ENCODE data around the gene CA11. TPM values are rescaled to one million over a fixed set of nuclear protein-coding genes. Genes with fewer than 3 reads are reported as not detected.

Gene CA11
- total RNA-seq, 1 experiment from 2014 or later = 2.1 TPM

GRCh38 chr19:48627865-48628314 is 18.1 kb downstream of the CA11 start:
- no peaks in the 10 kb centered on the region for H3K27me3 Mint-ChIP-seq (ENCODE audit: unreplicated experiment)
- H3K4me3 Mint-ChIP-seq (ENCODE audit: low read depth, unreplicated experiment) = no peak overlapping the region
- peaks cover 37% of the 10 kb centered on the region for H3K4me1 Mint-ChIP-seq (ENCODE audit: low read depth, unreplicated experiment)
- BruUV-seq (replicated peaks) = no TSS peak
- no peak for DNase-seq
- peaks cover 40% of the 10 kb centered on the region for H3K36me3 Mint-ChIP-seq (ENCODE audit: insufficient read depth, unreplicated experiment)
- no peaks in the 10 kb centered on the region for H3K9me3 Mint-ChIP-seq (ENCODE audit: low read depth, unreplicated experiment)
- intact Hi-C loops (cut with micrococcal nuclease; ENCODE audit: unreplicated experiment) = no loop called here
- no peak for TF ChIP-seq CTCF (IDR thresholded peaks at IDR 0.05; ENCODE audit: unreplicated experiment)
- no peak overlapping the region for H3K27ac Mint-ChIP-seq (ENCODE audit: unreplicated experiment)
- CTCF ChIA-PET = no interaction called here

- intact Hi-C loops (cut with micrococcal nuclease; ENCODE audit: unreplicated experiment) = no loop called here
- H3K27me3 Mint-ChIP-seq (ENCODE audit: unreplicated experiment) = no peaks in the 10 kb centered on the region
- BruUV-seq (replicated peaks) = no TSS peak
- H3K27ac Mint-ChIP-seq (ENCODE audit: unreplicated experiment) = no peak overlapping the region
- no peak overlapping the region for H3K4me3 Mint-ChIP-seq (ENCODE audit: low read depth, unreplicated experiment)
- no peak for TF ChIP-seq CTCF (IDR thresholded peaks at IDR 0.05; ENCODE audit: unreplicated experiment)
- DNase-seq = peak; percentile 60
- CTCF ChIA-PET = interaction anchor here (0.5 kb wide), 1 partner anchor 80 kb away, joined by 6 read pairs; no protein-coding TSS in a partner anchor
- no peaks in the 10 kb centered on the region for H3K9me3 Mint-ChIP-seq (ENCODE audit: low read depth, unreplicated experiment)
- H3K36me3 Mint-ChIP-seq (ENCODE audit: insufficient read depth, unreplicated experiment) = peaks cover 40% of the 10 kb centered on the region
- peaks cover 37% of the 10 kb centered on the region for H3K4me1 Mint-ChIP-seq (ENCODE audit: low read depth, unreplicated experiment)
These were observed 18.7 kb downstream of the CA11 start for GRCh38 chr19:48627201-48627864.

- no peak for DNase-seq
- Mint-ChIP-seq H3K36me3 (ENCODE audit: insufficient read depth, unreplicated experiment) (peaks cover 36% of the 10 kb centered on the region), H3K9me3 (ENCODE audit: low read depth, unreplicated experiment) (no peaks in the 10 kb centered on the region), H3K27ac (ENCODE audit: unreplicated experiment) (no peak overlapping the region), H3K4me1 (ENCODE audit: low read depth, unreplicated experiment) (peaks cover 37% of the 10 kb centered on the region), H3K4me3 (ENCODE audit: low read depth, unreplicated experiment) (no peak overlapping the region), H3K27me3 (ENCODE audit: unreplicated experiment) (no peaks in the 10 kb centered on the region)
- CTCF ChIA-PET = no interaction called here
- TF ChIP-seq CTCF (IDR thresholded peaks at IDR 0.05; ENCODE audit: unreplicated experiment) = no peak
- BruUV-seq (replicated peaks) = no TSS peak
- intact Hi-C loops (cut with micrococcal nuclease; ENCODE audit: unreplicated experiment) = no loop called here
These were observed 20.1 kb downstream of the CA11 start for GRCh38 chr19:48625891-48626327.

GRCh38 chr19:48624791-48625723 is 20.9 kb downstream of the CA11 start:
- H3K4me3 Mint-ChIP-seq (ENCODE audit: low read depth, unreplicated experiment) = no peak overlapping the region
- H3K36me3 Mint-ChIP-seq (ENCODE audit: insufficient read depth, unreplicated experiment) = peaks cover 29% of the 10 kb centered on the region
- no peak for DNase-seq
- peaks cover 38% of the 10 kb centered on the region for H3K4me1 Mint-ChIP-seq (ENCODE audit: low read depth, unreplicated experiment)
- no peaks in the 10 kb centered on the region for H3K27me3 Mint-ChIP-seq (ENCODE audit: unreplicated experiment)
- intact Hi-C loops (cut with micrococcal nuclease; ENCODE audit: unreplicated experiment) = no loop called here
- no peak for TF ChIP-seq CTCF (IDR thresholded peaks at IDR 0.05; ENCODE audit: unreplicated experiment)
- no TSS peak for BruUV-seq (replicated peaks)
- CTCF ChIA-PET = no interaction called here
- H3K9me3 Mint-ChIP-seq (ENCODE audit: low read depth, unreplicated experiment) = no peaks in the 10 kb centered on the region
- H3K27ac Mint-ChIP-seq (ENCODE audit: unreplicated experiment) = no peak overlapping the region

Measured in Calu3 (cell line).